ENCODE results near the gene ADNP.

Gene ADNP

GRCh38 chr20:50850721-50851286 lies 80.4 kb downstream of the ADNP start:
- peaks cover 6% of the 10 kb centered on the region for H3K4me1 ChIP-seq (ENCODE audit: control insufficient read depth, insufficient read depth, low read length)
- no peaks in the 10 kb centered on the region for H3K9me3 ChIP-seq (ENCODE audit: control insufficient read depth, insufficient read depth, low read length)
- H3K27me3 ChIP-seq (ENCODE audit: control insufficient read depth, insufficient read depth, low read length), result no peaks in the 10 kb centered on the region
- H3K36me3 ChIP-seq (ENCODE audit: control insufficient read depth, insufficient read depth, low read length), result no peaks in the 10 kb centered on the region
- WGBS (ENCODE audit: insufficient coverage, insufficient read length), result no CpG with 5 or more reads among the region's 13 CpGs
- no peak overlapping the region for H3K27ac ChIP-seq (ENCODE audit: low read length)
- H3K4me3 ChIP-seq (ENCODE audit: low read length), result no peak overlapping the region
- no peak for DNase-seq (ENCODE audit: low read depth, low spot score)

- Histone ChIP-seq H3K27me3 (ENCODE audit: control insufficient read depth, insufficient read depth, low read length) (no peaks in the 10 kb centered on the region), H3K4me1 (ENCODE audit: control insufficient read depth, insufficient read depth, low read length) (peaks cover 6% of the 10 kb centered on the region), H3K36me3 (ENCODE audit: control insufficient read depth, insufficient read depth, low read length) (no peaks in the 10 kb centered on the region), H3K4me3 (ENCODE audit: low read length) (no peak overlapping the region), H3K9me3 (ENCODE audit: control insufficient read depth, insufficient read depth, low read length) (no peaks in the 10 kb centered on the region), H3K27ac (ENCODE audit: low read length) (no peak overlapping the region)
- no peak for DNase-seq (ENCODE audit: low read depth, low spot score)
- no CpG with 5 or more reads among the region's 18 CpGs for WGBS (ENCODE audit: insufficient coverage, insufficient read length)
Measured at GRCh38 chr20:50848846-50849673, 82.2 kb downstream of the ADNP start.

- no peaks in the 10 kb centered on the region for H3K9me3 ChIP-seq (ENCODE audit: control insufficient read depth, insufficient read depth, low read length)
- no CpG with 5 or more reads among the region's 8 CpGs for WGBS (ENCODE audit: insufficient coverage, insufficient read length)
- no peak for DNase-seq (ENCODE audit: low read depth, low spot score)
- no peaks in the 10 kb centered on the region for H3K27me3 ChIP-seq (ENCODE audit: control insufficient read depth, insufficient read depth, low read length)
- no peak overlapping the region for H3K27ac ChIP-seq (ENCODE audit: low read length)
- H3K4me1 ChIP-seq (ENCODE audit: control insufficient read depth, insufficient read depth, low read length), result peaks cover 6% of the 10 kb centered on the region
- no peaks in the 10 kb centered on the region for H3K36me3 ChIP-seq (ENCODE audit: control insufficient read depth, insufficient read depth, low read length)
- H3K4me3 ChIP-seq (ENCODE audit: low read length), result no peak overlapping the region
Measured at GRCh38 chr20:50848341-50848808, 82.9 kb downstream of the ADNP start.

GRCh38 chr20:50845566-50846215 lies 85.5 kb downstream of the ADNP start:
- Histone ChIP-seq H3K36me3 (ENCODE audit: control insufficient read depth, insufficient read depth, low read length) (no peaks in the 10 kb centered on the region), H3K9me3 (ENCODE audit: control insufficient read depth, insufficient read depth, low read length) (no peaks in the 10 kb centered on the region)
- WGBS (ENCODE audit: insufficient coverage, insufficient read length), result no CpG with 5 or more reads among the region's 15 CpGs

GRCh38 chr20:50844430-50845100 lies 86.7 kb downstream of the ADNP start:
- H3K36me3 ChIP-seq (ENCODE audit: control insufficient read depth, insufficient read depth, low read length), result no peaks in the 10 kb centered on the region
- no peak overlapping the region for H3K27ac ChIP-seq (ENCODE audit: low read length)
- H3K4me3 ChIP-seq (ENCODE audit: low read length), result no peak overlapping the region
- WGBS (ENCODE audit: insufficient coverage, insufficient read length), result no CpG with 5 or more reads among the region's 9 CpGs
- H3K27me3 ChIP-seq (ENCODE audit: control insufficient read depth, insufficient read depth, low read length), result no peaks in the 10 kb centered on the region
- DNase-seq (ENCODE audit: low read depth, low spot score), result no peak
- no peaks in the 10 kb centered on the region for H3K9me3 ChIP-seq (ENCODE audit: control insufficient read depth, insufficient read depth, low read length)
- no peaks in the 10 kb centered on the region; the same call in 1 of the 2 replicates for H3K4me1 ChIP-seq (ENCODE audit: control insufficient read depth, insufficient read depth, low read length)

More at GRCh38 chr20:50845566-50846215, 85.5 kb downstream of the ADNP start:
- no peak overlapping the region for H3K27ac ChIP-seq (ENCODE audit: low read length)
- peaks cover 2% of the 10 kb centered on the region; the same call in 1 of the 2 replicates for H3K4me1 ChIP-seq (ENCODE audit: control insufficient read depth, insufficient read depth, low read length)
- DNase-seq (ENCODE audit: low read depth, low spot score), result no peak
- H3K4me3 ChIP-seq (ENCODE audit: low read length), result no peak overlapping the region
- H3K27me3 ChIP-seq (ENCODE audit: control insufficient read depth, insufficient read depth, low read length), result no peaks in the 10 kb centered on the region

- H3K27ac ChIP-seq (ENCODE audit: low read length), result no peak overlapping the region
- no peaks in the 10 kb centered on the region for H3K36me3 ChIP-seq (ENCODE audit: control insufficient read depth, insufficient read depth, low read length)
- no CpG with 5 or more reads among the region's 9 CpGs for WGBS (ENCODE audit: insufficient coverage, insufficient read length)
Measured at GRCh38 chr20:50843331-50844276, 87.6 kb downstream of the ADNP start.

GRCh38 chr20:50842821-50843220 lies 88.4 kb downstream of the ADNP start:
- Histone ChIP-seq H3K27ac (ENCODE audit: low read length) (no peak overlapping the region), H3K4me1 (ENCODE audit: control insufficient read depth, insufficient read depth, low read length) (no peaks in the 10 kb centered on the region), H3K4me3 (ENCODE audit: low read length) (no peak overlapping the region), H3K27me3 (ENCODE audit: control insufficient read depth, insufficient read depth, low read length) (no peaks in the 10 kb centered on the region; the same call in 1 of the 2 replicates), H3K36me3 (ENCODE audit: control insufficient read depth, insufficient read depth, low read length) (no peaks in the 10 kb centered on the region), H3K9me3 (ENCODE audit: control insufficient read depth, insufficient read depth, low read length) (no peaks in the 10 kb centered on the region)
- WGBS (ENCODE audit: insufficient coverage, insufficient read length), result no CpG with 5 or more reads among the region's 5 CpGs
- no peak for DNase-seq (ENCODE audit: low read depth, low spot score)

More at GRCh38 chr20:50843331-50844276, 87.6 kb downstream of the ADNP start:
- H3K4me1 ChIP-seq (ENCODE audit: control insufficient read depth, insufficient read depth, low read length), result no peaks in the 10 kb centered on the region; the same call in 1 of the 2 replicates
- no peaks in the 10 kb centered on the region for H3K27me3 ChIP-seq (ENCODE audit: control insufficient read depth, insufficient read depth, low read length)
- H3K9me3 ChIP-seq (ENCODE audit: control insufficient read depth, insufficient read depth, low read length), result no peaks in the 10 kb centered on the region
- H3K4me3 ChIP-seq (ENCODE audit: low read length), result no peak overlapping the region
- no peak for DNase-seq (ENCODE audit: low read depth, low spot score)

All from iPS DF 6.9 (cell line).